Motor neuron (in vitro differentiated cells): ENCODE measurements around the gene UBASH3A. TPM values are rescaled to one million over a fixed set of nuclear protein-coding genes. Genes with fewer than 3 reads are reported as not detected.

ENCODE experiments used
- ATAC-seq, 8 experiments: fragments of 200-7000 bp; cut with Tn5 transposase; replicated peaks in 6 of 8; 2 replicates each; pipeline ENCODE4 v1.8.0; 2021; ENCODE audit warnings: mild to moderate bottlenecking in 8 of 8, moderate library complexity in 8 of 8
- H3K27ac ChIP-seq, 2 donors: fragments of 250-450 bp; sonication (Bioruptor Pico); 2 replicates each; pipeline ENCODE4 v1.9.0; 2021; ENCODE audit warnings: antibody characterized with exemption in 2 of 2, mild to moderate bottlenecking in 2 of 2, moderate library complexity in 1 of 2
- H3K4me1 ChIP-seq, 2 donors: fragments of 250-450 bp; sonication (Bioruptor Pico); replicated peaks in 1 of 2; 2 replicates each; pipeline ENCODE4 v1.6.1; 2021; ENCODE audit warnings: antibody characterized with exemption in 2 of 2, mild to moderate bottlenecking in 2 of 2, moderate library complexity in 1 of 2
- H3K4me3 ChIP-seq, 5 donors: fragments of 250-450 bp; sonication (Bioruptor Pico); 2 replicates each; pipeline ENCODE4 v1.9.0; 2021; ENCODE audit warnings: antibody characterized with exemption in 5 of 5, mild to moderate bottlenecking in 5 of 5, moderate library complexity in 4 of 5
- WGBS, 10 experiments: fragments of 450-650 bp; shearing (Covaris generic); methylation state at CpG; one replicate each; pipeline ENCODE4 v1.0.0; 2022; 5-methylcytosine and 5-hydroxymethylcytosine counted together
- in situ Hi-C, 9 experiments: fragments of 400-800 bp; cut with MboI; loops; one replicate each; pipeline ENCODE4 v1.15.0; 2021; ENCODE audit warnings: low sequenced_read_pairs in 9 of 9, low pct_unique_long_range_greater_than_20kb in 2 of 9; ENCODE audit not compliant: unreplicated experiment in 9 of 9
- total RNA-seq, 8 experiments: library from RNA; unstranded; fragments of 300-600 nt; gene quantifications; 2 replicates each; pipeline versions ENCODE4 v1.2.3 to v1.2.4, GENCODE V29; 2022

UBASH3A gene
- total RNA-seq, 8 experiments from 2014 or later = 0.25 to 0.66 (median 0.28) TPM; not detected in 5

DNA sequence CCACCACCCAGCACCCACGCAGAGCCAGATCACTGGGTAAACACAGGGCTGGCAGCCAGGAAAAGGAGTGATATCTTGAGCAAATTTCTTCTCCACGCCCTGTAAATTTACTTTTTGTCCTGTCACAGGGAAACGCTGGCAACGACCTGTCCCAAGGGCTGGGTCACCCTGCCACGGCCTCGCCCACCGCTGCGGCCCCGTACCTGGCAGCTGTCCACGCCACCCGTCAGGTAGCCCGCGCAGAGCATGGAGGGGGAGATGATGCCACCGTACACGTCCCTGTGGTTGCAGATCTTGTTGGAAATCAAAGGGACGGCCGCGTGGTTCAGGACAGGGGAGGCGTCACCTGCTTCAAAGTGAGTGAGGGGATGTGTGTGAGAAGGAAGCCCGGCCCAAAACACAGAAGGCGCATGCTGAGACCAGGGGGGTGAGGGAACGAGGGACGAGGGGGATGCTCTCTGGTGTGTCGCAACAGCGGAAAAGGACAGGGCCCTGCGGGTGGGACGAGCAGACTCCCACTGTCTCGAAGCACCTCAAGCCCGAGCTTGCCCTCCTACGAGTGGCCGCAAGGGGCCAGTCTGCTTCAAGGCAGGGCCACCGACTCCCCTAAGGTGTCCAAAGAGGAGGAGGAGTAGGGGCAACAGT lies 27.2 kb upstream of the UBASH3A start:
- in situ Hi-C loops = no loop called here
- 28 to 95% (median 83%) methylated on average over 1 to 19 of the region's 32 CpGs; no CpG with 5 or more reads in 5 of the 10 experiments for WGBS, 10 experiments
- no peaks in the 10 kb centered on the region for H3K4me1 ChIP-seq
- no peak for ATAC-seq
- no peak overlapping the region for H3K4me3 ChIP-seq
- H3K27ac ChIP-seq = no peak overlapping the region

DNA sequence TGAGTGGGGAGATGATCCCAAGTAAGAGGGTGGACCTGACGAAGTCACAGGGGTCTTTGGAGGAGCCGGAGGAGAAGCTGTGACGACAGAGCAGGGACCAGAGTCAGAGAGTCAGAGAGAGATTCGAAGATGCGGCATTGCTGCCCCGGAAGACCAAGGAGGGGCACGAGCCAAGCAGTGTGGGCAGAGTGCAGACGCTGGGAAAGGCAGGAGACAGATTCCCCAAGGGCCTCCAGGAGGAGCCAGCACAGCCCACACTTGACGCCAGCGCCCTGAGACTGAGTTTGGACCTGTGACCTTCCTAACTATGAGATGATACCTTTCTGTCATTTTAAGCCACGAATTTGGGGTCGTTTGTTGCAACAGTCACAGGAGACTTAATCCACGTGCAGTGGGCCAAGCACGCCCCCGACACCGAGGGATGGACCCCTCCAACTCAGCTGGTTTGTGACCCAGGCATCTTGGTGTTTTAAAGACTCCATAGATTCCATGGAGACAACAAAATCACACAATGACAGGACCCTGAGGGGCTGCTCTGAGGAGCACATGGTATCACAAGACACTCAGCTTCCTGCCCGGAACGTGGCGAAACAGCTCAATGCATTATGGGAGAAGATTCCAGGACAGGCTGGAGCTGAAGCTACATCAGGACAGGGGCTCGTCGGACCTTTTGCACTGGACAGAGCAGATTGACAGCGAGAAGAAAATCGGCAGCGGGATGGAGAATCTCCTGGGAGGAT lies 26.3 kb upstream of the UBASH3A start:
- WGBS, 10 experiments = 20 to 94% (median 74%) methylated on average over 1 to 13 of the region's 24 CpGs; no CpG with 5 or more reads in 2 of the 10 experiments
- in situ Hi-C loops = no loop called here
- Histone ChIP-seq H3K4me1 (no peaks in the 10 kb centered on the region), H3K4me3 (no peak overlapping the region), H3K27ac (no peak overlapping the region)
- no peak for ATAC-seq

DNA sequence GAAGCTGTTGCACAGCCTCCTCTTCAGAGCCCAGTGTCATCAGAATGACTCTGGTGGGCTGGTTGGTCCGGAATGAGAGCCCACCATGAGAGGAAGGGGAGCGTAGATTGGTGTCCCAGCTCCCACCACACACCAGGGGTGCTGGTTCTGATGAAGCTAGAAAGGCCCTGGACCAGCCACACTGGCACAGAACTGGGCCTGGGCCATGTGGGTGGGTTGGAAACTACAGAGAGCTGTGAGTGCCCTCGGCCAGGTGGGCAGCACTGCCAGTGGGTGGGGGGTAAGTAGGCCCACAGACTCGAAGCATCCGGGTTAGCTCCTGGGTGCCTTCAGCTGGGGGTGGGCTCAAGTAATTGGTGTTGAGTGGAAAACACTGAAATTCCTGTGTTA lies 25.8 kb upstream of the UBASH3A start:
- H3K27ac ChIP-seq = no peak overlapping the region
- H3K4me1 ChIP-seq = no peaks in the 10 kb centered on the region
- ATAC-seq = no peak
- WGBS, 10 experiments = 10% methylated on average over 4 of the region's 5 CpGs; no CpG with 5 or more reads in 9 of the 10 experiments
- in situ Hi-C loops = no loop called here
- H3K4me3 ChIP-seq = no peak overlapping the region

DNA sequence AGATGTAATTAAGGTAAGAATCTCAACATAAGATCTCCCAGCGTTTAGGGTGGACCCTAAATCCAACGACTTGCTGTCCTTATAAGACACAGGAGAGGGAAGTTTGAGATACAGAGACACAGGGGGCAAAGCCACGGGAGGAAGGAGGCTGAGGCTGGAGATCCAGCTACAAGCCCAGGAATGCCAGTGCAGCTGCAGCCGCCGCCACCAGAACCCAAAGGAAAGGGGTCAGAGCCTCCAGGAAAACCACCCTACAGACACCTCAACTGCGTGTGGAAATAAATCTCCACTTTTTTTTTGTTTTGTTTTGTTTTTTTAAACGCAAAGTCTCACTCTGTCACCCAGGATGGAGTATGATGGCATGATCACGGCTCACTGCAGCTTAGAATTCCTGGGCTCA lies 25.3 kb upstream of the UBASH3A start:
- no peaks in the 10 kb centered on the region for H3K4me1 ChIP-seq
- 24 to 91% (median 55%) methylated on average over 2 to 6 of the region's 8 CpGs; no CpG with 5 or more reads in 4 of the 10 experiments for WGBS, 10 experiments
- no peak overlapping the region for H3K27ac ChIP-seq
- ATAC-seq = no peak
- in situ Hi-C loops = no loop called here
- H3K4me3 ChIP-seq = no peak overlapping the region

DNA sequence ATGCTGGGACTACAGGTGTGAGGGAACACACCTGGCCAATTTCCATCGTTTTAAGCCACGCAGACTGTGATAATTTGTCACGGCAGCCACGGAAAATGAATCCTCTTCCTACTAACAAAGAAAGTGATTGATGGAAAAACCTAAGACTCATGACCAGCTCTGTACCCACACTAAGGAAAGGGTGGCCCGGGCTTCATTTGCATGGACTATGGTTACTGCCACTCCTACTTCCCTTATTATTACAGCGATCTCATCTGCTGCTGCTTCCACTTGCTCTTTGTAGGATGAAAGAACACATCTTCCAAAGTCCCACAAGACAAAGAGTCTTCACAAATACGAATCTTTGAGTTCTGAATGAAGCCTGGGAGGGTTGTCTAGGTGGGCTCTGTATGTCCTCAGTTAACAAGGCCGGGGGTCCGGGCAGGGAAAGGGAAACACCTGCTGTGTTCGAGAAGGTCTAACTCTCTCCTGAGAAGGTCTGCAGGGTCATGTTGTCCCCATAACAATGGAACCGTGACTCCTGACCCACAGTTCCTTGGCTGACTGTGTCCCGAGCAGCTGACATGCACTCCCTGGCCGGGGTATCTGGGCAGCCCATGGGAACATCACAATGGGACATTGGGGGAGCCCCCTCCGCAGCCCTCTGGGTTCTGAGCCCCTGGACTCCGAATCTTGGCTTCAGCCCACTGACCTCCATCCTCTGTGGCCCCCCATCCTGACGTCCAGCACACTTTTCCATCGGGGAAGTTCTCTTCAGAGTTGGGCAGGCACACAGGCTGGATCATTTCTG lies 24.1 kb upstream of the UBASH3A start:
- no peak overlapping the region for H3K4me3 ChIP-seq
- in situ Hi-C loops = no loop called here
- WGBS, 10 experiments = 40 to 92% (median 76%) methylated on average over 4 to 15 of the region's 17 CpGs; no CpG with 5 or more reads in 2 of the 10 experiments
- peak in 1 of 8 experiments; percentile 35 for ATAC-seq
- H3K27ac ChIP-seq = no peak overlapping the region
- H3K4me1 ChIP-seq = no peaks in the 10 kb centered on the region

DNA sequence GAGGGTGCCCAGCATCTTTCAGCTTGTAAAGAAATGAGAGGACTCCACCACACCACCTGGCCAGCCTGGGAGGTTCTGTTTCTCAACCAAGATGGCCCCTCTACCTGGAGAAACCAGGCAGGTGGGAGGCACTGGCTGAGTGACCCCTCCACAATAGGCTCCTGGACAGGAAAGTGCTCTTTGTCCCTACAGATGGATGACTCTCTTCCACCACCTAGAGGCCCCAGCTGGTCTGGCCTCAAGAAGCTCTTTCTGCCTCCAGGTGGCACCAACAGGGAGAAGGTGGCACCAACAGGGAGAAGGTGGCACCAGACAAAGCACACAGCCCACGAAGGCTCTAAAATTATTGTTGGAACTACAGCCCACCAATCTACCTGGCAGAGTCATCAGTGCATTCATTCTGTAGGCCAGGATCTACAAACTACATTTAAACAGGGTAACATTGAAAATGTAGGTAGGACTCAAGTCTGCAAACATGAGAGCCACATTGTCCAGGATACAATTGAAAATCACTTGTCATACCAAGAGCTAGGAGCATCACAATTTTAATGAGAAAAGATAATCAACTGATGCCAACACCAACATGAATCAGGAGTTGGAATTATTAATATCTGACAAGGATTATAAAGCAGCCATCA lies 22.2 kb upstream of the UBASH3A start:
- in situ Hi-C loops = no loop called here
- Histone ChIP-seq H3K4me1 (no peaks in the 10 kb centered on the region), H3K4me3 (no peak overlapping the region), H3K27ac (no peak overlapping the region)
- peak in 3 of 8 experiments; percentile 29 to 77 (median 54) for ATAC-seq
- WGBS, 10 experiments = 17 to 71% (median 50%) methylated on average over 1 of the region's 1 CpG; no CpG with 5 or more reads in 7 of the 10 experiments

DNA sequence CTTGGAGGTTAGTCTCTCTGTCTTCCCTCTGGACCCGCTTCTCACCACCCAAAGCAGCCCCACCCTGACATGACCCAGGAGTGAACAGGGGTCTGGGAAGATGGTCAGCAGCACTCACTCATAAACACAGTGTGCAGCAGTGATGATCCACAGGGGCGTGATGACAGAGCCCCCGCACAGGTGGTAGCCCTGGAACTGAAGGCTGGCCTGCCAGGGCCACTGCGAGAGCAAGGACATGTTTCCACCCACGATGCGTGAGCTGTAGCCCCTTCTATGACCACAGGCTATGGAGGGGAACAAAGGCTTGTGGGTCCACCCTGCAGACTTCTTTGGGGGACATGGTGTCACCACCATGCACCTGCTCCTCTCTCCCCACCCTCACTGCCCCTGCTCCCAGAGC lies 20.8 kb upstream of the UBASH3A start:
- Histone ChIP-seq H3K4me3 (no peak overlapping the region), H3K4me1 (peaks cover 10 to 11% of the 10 kb centered on the region in 2 donors), H3K27ac (no peak overlapping the region)
- 0 to 86% (median 86%) methylated on average over 1 to 2 of the region's 6 CpGs; no CpG with 5 or more reads in 7 of the 10 experiments for WGBS, 10 experiments
- ATAC-seq = no peak
- in situ Hi-C loops = no loop called here

DNA sequence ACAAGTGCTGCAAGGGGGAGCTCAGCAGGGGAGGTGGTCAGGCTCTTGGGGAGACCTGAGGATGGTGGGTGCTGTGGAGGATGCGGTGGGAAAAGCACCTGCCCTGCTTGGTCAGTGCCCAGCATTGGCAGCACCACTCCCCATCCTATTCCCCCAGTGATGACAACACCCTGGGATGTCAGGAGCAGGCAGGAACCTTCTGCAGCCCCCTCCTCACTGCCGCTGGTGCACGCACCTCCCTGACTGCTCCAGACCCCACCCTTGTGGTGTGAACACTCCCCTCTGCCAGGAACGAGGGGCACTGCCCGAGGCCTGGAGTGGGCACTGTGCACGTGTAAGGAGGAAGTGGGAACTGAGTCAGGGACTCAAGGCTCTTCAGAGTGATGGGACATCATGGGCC lies 20.4 kb upstream of the UBASH3A start:
- peaks cover 10 to 13% of the 10 kb centered on the region in 2 donors for H3K4me1 ChIP-seq
- no peak overlapping the region for H3K27ac ChIP-seq
- no peak for ATAC-seq
- H3K4me3 ChIP-seq = no peak overlapping the region
- in situ Hi-C loops = no loop called here
- 50 to 60% methylated on average over 1 to 2 of the region's 6 CpGs; no CpG with 5 or more reads in 8 of the 10 experiments for WGBS, 10 experiments

DNA sequence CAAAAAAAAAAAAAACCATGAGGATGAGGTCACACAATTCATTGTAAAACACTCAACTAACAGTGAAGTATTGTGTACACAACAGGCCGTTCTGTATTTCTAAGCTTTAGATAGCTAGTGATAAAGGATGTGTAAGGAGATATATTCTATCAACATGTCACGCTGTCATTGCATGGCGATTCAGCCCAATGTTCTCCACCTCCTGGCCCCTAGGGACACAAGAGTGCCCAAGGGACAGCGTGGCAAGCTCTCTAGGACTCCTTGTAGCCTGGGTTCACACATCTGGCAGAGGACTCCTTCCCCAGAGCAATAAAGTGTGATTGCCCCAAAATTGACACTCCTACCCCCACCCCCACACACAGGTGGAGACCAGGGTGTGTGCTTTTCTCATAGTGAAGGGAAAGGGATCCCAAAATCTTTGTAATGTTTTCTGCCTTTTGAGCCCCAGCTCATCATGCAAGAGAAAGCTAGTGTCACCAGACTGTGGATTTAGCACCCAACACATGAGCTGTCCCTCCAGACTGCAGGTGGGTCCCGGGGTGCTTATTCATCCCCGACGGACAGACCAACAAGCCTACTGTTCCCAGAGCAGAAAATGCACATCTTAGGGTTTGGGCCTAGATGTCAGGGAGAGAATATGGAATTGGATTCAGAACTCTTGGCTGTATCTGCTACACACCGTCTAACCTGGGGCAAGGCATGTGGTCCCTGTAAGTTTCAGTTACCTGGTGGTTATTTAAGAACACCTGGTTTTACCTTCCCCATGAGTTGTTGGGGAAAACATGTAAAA lies 19.4 kb upstream of the UBASH3A start:
- in situ Hi-C loops = no loop called here
- no peak overlapping the region for H3K27ac ChIP-seq
- H3K4me1 ChIP-seq = peaks cover 16 to 18% of the 10 kb centered on the region in 2 donors
- ATAC-seq = peak in 1 of 8 experiments; percentile 28
- H3K4me3 ChIP-seq = no peak overlapping the region
- 11 to 93% (median 79%) methylated on average over 1 to 6 of the region's 8 CpGs; no CpG with 5 or more reads in 2 of the 10 experiments for WGBS, 10 experiments

DNA sequence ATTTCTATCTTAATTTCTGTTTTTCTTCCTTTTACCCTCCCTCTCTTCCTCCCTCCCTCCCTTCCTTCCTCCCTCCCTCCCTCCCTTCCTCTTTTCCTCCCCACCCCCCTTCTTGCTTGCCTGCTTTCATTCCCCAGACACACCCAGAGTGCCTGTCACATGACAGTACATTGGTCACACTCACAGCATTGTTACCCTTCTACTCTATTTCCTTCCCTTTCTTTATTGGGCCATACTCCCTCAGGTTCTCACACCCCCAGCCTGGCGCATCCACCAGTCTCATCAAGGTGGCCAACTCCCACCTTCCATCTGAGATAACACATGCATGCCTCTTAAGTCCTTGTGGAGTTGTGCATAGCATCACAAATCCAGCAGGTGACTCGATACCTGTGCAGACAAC lies 18.7 kb upstream of the UBASH3A start:
- no peak for ATAC-seq
- no peak overlapping the region for H3K4me3 ChIP-seq
- no peak overlapping the region for H3K27ac ChIP-seq
- in situ Hi-C loops = no loop called here
- 0 to 100% (median 40%) methylated on average over 1 of the region's 2 CpGs; no CpG with 5 or more reads in 7 of the 10 experiments for WGBS, 10 experiments
- H3K4me1 ChIP-seq = peaks cover 22 to 24% of the 10 kb centered on the region in 2 donors

DNA sequence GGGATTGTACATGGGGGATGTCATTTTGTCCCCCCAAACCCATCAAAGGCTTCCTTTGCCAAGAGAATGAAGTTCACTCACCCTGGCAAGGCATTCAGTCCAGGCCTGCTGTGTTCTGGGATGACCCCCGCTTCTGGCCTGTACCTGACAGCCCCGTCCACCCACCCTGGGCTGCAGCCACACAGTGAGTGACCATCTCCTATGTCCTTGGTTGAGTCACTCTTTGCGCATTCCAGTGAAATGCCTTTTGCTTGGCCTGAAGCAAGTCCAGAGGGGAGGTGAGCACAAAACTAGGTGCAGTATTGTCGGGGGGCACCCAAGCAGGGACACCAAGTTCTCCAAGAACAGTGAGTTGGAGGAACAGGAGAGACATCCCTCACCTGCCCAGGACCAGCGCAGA lies 18.1 kb upstream of the UBASH3A start:
- WGBS, 10 experiments = 0 to 100% (median 67%) methylated on average over 1 to 5 of the region's 5 CpGs; no CpG with 5 or more reads in 2 of the 10 experiments
- Histone ChIP-seq H3K4me3 (no peak overlapping the region), H3K27ac (no peak overlapping the region), H3K4me1 (peaks cover 23 to 25% of the 10 kb centered on the region in 2 donors)
- in situ Hi-C loops = no loop called here
- ATAC-seq = no peak

DNA sequence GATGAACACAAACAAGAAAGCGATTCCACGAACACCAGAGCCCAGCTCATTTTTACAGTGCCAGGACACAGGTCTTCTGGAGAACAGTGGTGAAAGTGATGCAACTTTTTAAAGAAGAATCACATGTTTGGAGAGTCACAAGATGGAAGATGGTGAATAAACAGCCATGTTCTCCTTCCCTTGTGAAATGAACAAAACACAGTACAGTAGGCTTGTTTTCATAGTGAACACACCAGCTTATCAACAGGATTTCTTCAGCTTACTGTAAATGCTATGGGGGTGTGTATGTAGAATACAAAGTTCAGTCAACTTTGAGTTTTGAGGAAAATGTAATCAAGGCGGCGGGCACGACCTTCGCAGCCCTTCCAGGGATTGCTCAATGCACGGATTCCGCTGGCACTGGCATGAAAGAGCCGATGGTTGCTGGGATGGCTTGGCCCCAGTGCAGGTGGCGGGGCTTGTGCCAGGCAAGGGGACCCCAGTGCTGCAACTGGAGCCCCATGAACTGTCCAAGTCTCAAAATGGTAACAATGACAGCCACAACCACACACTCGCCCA lies 17.6 kb upstream of the UBASH3A start:
- WGBS, 10 experiments = 33 to 100% (median 91%) methylated on average over 1 to 11 of the region's 11 CpGs; no CpG with 5 or more reads in 2 of the 10 experiments
- in situ Hi-C loops = no loop called here
- H3K4me3 ChIP-seq = no peak overlapping the region
- no peak for ATAC-seq
- H3K27ac ChIP-seq = no peak overlapping the region
- H3K4me1 ChIP-seq = peaks cover 23 to 25% of the 10 kb centered on the region in 2 donors
